Neutrophil (primary cell): Measurements from ENCODE around the gene NDUFA8.

Experiments
- H3K27ac ChIP-seq: fragments of 200-600 bp; sonication (generic); 2 replicates; pipeline ENCODE4 v1.5.1; 2016; ENCODE audit warnings: mild to moderate bottlenecking, moderate library complexity
- H3K27me3 ChIP-seq: fragments of 200-600 bp; sonication (generic); 2 replicates; pipeline ENCODE4 v1.6.0; 2016; ENCODE audit warnings: mild to moderate bottlenecking
- H3K36me3 ChIP-seq: fragments of 200-600 bp; sonication (generic); 2 replicates; pipeline ENCODE4 v1.5.1; 2017
- H3K4me1 ChIP-seq, 2 experiments: fragments of 200-600 bp in 1 of 2; sonication (generic) in 1 of 2; 1 replicate in 1 of 2; 2 replicates in 1 of 2; pipeline versions ENCODE4 v1.5.1 to v1.6.1; 2013 to 2016; ENCODE audit warnings: low read depth in 1 of 2, low read length in 1 of 2, mild to moderate bottlenecking in 1 of 2, moderate library complexity in 1 of 2; ENCODE audit not compliant: control insufficient read depth in 1 of 2, insufficient read depth in 1 of 2
- H3K4me3 ChIP-seq, 2 experiments: fragments of 200-600 bp in 1 of 2; sonication (generic) in 1 of 2; 1 replicate in 1 of 2; 2 replicates in 1 of 2; pipeline ENCODE4 v1.5.1; 2013 to 2016; ENCODE audit warnings: low read depth in 1 of 2, low read length in 1 of 2, mild to moderate bottlenecking in 1 of 2, moderate library complexity in 1 of 2
- H3K9me3 ChIP-seq: fragments of 200-600 bp; sonication (generic); 2 replicates; pipeline ENCODE4 v1.5.1; 2016
- CTCF ChIP-seq: fragments of 200-600 bp; sonication (generic); IDR thresholded peaks from 2 replicates; pipeline ENCODE4 v1.5.1; 2016; ENCODE audit warnings: antibody characterized with exemption

Gene NDUFA8

DNA sequence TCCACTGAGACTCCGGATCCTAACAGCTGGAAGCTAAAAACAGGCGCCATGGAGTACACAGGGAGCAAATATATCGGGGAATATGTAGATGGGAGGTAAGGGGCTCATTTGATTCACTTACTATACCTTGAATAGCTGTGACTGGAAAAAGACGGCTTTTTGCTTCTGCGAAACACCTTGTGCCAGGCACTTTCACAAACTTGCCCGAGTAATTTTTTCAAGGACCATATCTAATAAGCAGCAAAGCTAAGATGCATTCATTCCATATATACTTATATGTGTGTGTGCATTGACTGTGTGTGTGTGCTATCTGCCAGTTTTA, 307 bp upstream of the NDUFA8 start:
- no peak for TF ChIP-seq CTCF
- Histone ChIP-seq H3K36me3 (no peaks in the 10 kb centered on the region), H3K4me3 (peak overlapping the region; percentile 72 to 77), H3K9me3 (no peaks in the 10 kb centered on the region), H3K27me3 (peaks cover 41% of the 10 kb centered on the region), H3K27ac (no peak overlapping the region), H3K4me1 (peaks cover 6 to 11% of the 10 kb centered on the region in 2 experiments)

DNA sequence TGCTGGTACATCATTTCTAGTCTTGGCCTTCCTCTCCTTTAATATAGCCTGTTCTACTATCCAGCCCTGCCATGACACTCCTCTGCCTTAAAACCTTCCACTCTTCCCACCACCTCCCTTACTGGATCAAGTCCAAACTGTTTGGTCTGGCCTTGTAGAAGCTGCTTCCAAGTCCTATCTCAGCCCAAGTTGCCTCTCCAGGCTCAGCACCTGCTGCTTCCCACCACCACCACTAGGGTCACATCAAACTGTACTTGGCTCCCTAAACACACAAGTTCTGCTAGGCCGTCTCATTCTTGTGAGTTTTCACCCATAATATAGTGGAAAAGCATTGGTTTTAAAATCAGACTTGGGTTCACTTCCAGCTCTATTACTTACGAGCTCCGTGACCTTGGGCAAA, 1.4 kb downstream of the NDUFA8 start:
- peaks cover 6 to 11% of the 10 kb centered on the region in 2 experiments for H3K4me1 ChIP-seq
- no peaks in the 10 kb centered on the region for H3K36me3 ChIP-seq
- H3K9me3 ChIP-seq: no peaks in the 10 kb centered on the region
- H3K27ac ChIP-seq: no peak overlapping the region
- no peak for TF ChIP-seq CTCF
- H3K4me3 ChIP-seq: no peak overlapping the region
- H3K27me3 ChIP-seq: peaks cover 24% of the 10 kb centered on the region

DNA sequence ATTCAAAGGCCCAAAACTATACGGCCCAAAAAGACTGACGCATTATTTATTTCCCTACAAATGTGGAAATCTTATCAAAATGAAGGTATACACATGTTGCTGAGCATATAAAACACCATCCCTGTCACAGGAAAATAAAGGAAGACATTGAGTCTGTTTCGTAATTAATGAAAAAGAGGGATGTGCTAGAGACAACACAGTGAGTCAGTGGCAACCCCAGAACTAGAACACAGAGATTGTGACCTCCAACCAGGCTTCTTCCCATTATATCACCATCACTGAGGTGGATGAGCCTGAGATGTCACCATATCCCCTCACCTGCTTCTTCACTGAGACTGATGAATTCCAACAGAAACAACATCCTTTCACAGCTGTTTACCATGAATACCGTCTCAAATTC, 3.8 kb downstream of the NDUFA8 start:
- TF ChIP-seq CTCF: no peak
- Histone ChIP-seq H3K27me3 (peaks cover 6% of the 10 kb centered on the region), H3K9me3 (no peaks in the 10 kb centered on the region), H3K4me1 (peaks cover 6 to 11% of the 10 kb centered on the region in 2 experiments), H3K36me3 (no peaks in the 10 kb centered on the region), H3K4me3 (no peak overlapping the region), H3K27ac (no peak overlapping the region)

DNA sequence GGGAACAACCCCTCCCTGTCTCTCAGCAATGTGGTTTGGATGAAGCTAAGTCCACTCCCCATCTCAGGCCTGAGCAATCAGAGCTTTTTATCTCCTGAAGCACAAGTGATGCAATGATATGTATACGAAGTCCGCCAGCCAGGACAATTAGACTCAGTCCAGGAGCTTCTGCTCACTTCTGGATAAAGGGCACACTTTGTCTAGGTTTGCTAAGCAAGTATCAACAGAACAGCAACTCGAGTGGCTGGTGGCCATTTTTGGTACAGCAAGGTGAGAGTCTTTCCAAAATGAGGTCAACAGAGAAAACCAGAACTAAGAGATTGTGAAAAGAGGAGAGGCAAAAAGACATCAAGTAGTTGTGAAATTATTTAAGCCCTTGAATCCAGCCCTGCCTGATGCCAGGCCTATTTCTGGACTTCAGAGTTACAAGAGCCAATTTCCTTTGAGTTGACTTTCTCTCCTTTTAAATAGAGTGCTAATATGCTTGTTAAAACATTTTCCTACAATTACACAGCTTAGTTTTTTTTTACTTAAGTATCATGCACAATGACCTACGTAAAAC, 8.2 kb downstream of the NDUFA8 start:
- H3K4me3 ChIP-seq: no peak overlapping the region
- peaks cover 17% of the 10 kb centered on the region for H3K36me3 ChIP-seq
- H3K27me3 ChIP-seq: no peaks in the 10 kb centered on the region
- H3K4me1 ChIP-seq: no peaks in the 10 kb centered on the region
- no peaks in the 10 kb centered on the region for H3K9me3 ChIP-seq
- H3K27ac ChIP-seq: no peak overlapping the region
- TF ChIP-seq CTCF: no peak

GRCh38 chr9:122145592-122145863, 14.1 kb downstream of the NDUFA8 start:
- Histone ChIP-seq H3K4me3 (no peak overlapping the region), H3K36me3 (peaks cover 56% of the 10 kb centered on the region), H3K9me3 (no peaks in the 10 kb centered on the region), H3K27me3 (no peaks in the 10 kb centered on the region), H3K27ac (no peak overlapping the region), H3K4me1 (no peaks in the 10 kb centered on the region)
- no peak for TF ChIP-seq CTCF
